OCI-LY1 (cell line): ENCODE measurements around the gene GRK4.
"Not testable (repeated sequence)": the region's sequence is repeated elsewhere in the genome, so short reads cannot be mapped to it uniquely, and the experiment has no call there.

Experiments used
- H2AFZ ChIP-seq: fragments of 200-600 bp; sonication (generic), shearing (Covaris generic); 2 replicates; pipeline ENCODE4 v1.6.0; 2014; ENCODE audit warnings: antibody characterized with exemption, mild to moderate bottlenecking, low read length
- H3F3A ChIP-seq: fragments of 200-600 bp; sonication (generic), shearing (Covaris generic); 2 replicates; pipeline ENCODE4 v1.6.0; 2014; ENCODE audit warnings: mild to moderate bottlenecking, antibody characterized with exemption, low read length, moderate library complexity; ENCODE audit not compliant: insufficient read depth
- H3K27ac ChIP-seq: fragments of 200-600 bp; sonication (generic); 2 replicates; pipeline ENCODE4 v1.5.1; 2014; ENCODE audit warnings: low read length, mixed run types, mild to moderate bottlenecking, low read depth; ENCODE audit not compliant: poor library complexity, severe bottlenecking
- H3K27me3 ChIP-seq: fragments of 200-600 bp; sonication (generic); 2 replicates; pipeline ENCODE4 v1.6.0; 2014; ENCODE audit warnings: antibody characterized with exemption, mild to moderate bottlenecking, low read length, moderate library complexity; ENCODE audit not compliant: insufficient read depth
- H3K36me3 ChIP-seq: fragments of 200-600 bp; sonication (generic); 2 replicates; pipeline ENCODE4 v1.6.1; 2014; ENCODE audit warnings: mild to moderate bottlenecking, antibody characterized with exemption, low read length, moderate library complexity, mixed read lengths; ENCODE audit not compliant: insufficient read depth
- H3K4me1 ChIP-seq: fragments of 200-600 bp; sonication (generic); 2 replicates; pipeline ENCODE4 v1.5.1; 2014; ENCODE audit warnings: mild to moderate bottlenecking, low read length, moderate library complexity; ENCODE audit not compliant: insufficient read depth, severe bottlenecking
- H3K4me2 ChIP-seq: fragments of 200-600 bp; sonication (generic), shearing (Covaris generic); 2 replicates; pipeline ENCODE4 v1.6.1; 2014; ENCODE audit warnings: low read length
- H3K4me3 ChIP-seq: fragments of 200-600 bp; sonication (generic); 2 replicates; pipeline ENCODE4 v1.5.1; 2014; ENCODE audit warnings: low read length, low read depth, mild to moderate bottlenecking, mixed read lengths; ENCODE audit not compliant: poor library complexity, severe bottlenecking
- H3K79me2 ChIP-seq: fragments of 200-600 bp; shearing (Covaris generic); 2 replicates; pipeline ENCODE4 v1.6.1; 2016; ENCODE audit warnings: mixed run types, low read length, mixed read lengths; ENCODE audit not compliant: insufficient read depth
- H3K9ac ChIP-seq: fragments of 200-600 bp; sonication (generic), shearing (Covaris generic); 2 replicates; pipeline ENCODE4 v1.6.1; 2014; ENCODE audit warnings: mild to moderate bottlenecking, low read length, mixed read lengths
- H3K9me2 ChIP-seq: fragments of 200-600 bp; sonication (generic), shearing (Covaris generic); 2 replicates; pipeline ENCODE4 v1.6.1; 2014; ENCODE audit warnings: low read depth, mild to moderate bottlenecking, low read length, mixed read lengths
- H3K9me3 ChIP-seq: fragments of 200-600 bp; shearing (Covaris generic); 2 replicates; pipeline ENCODE4 v1.6.1; 2014; ENCODE audit warnings: low read length, mixed read lengths
- H4K20me1 ChIP-seq: fragments of 200-600 bp; sonication (generic), shearing (Covaris generic); 2 replicates; pipeline ENCODE4 v1.6.0; 2016; ENCODE audit warnings: mild to moderate bottlenecking, low read length; ENCODE audit not compliant: insufficient read depth
- CTCF ChIP-seq: fragments of 200-600 bp; sonication (generic), shearing (Covaris generic); IDR thresholded peaks from 2 replicates; pipeline ENCODE4 v1.5.1; 2017; ENCODE audit warnings: mild to moderate bottlenecking, antibody characterized with exemption, low read length, moderate library complexity, mixed read lengths
- EZH2 ChIP-seq: fragments of 200-600 bp; sonication (generic), shearing (Covaris generic); IDR thresholded peaks from 2 replicates; pipeline ENCODE4 v1.8.0; 2017; ENCODE audit warnings: borderline replicate concordance, mixed run types, mild to moderate bottlenecking, antibody characterized with exemption, low read length, moderate library complexity, mixed read lengths

The GRK4 gene

GRCh38 chr4:2943364-2944090, 19.8 kb upstream of the GRK4 start:
- no peaks in the 10 kb centered on the region for H4K20me1 ChIP-seq
- H3K9me3 ChIP-seq = no peaks in the 10 kb centered on the region
- H3K9me2 ChIP-seq = no peaks in the 10 kb centered on the region
- H3K27me3 ChIP-seq = no peaks in the 10 kb centered on the region
- no peaks in the 10 kb centered on the region for H3K79me2 ChIP-seq
- no peak overlapping the region for H3K9ac ChIP-seq
- H3K36me3 ChIP-seq = peaks cover 82% of the 10 kb centered on the region
- TF ChIP-seq EZH2 (no peak), CTCF (no peak)
- no peak overlapping the region for H3K4me2 ChIP-seq
- no peak overlapping the region for H3K27ac ChIP-seq
- H3K4me3 ChIP-seq = no peak overlapping the region
- peaks cover 13% of the 10 kb centered on the region for H3K4me1 ChIP-seq
- no peaks in the 10 kb centered on the region for H3F3A ChIP-seq
- no peak overlapping the region for H2AFZ ChIP-seq

GRCh38 chr4:2944091-2944482, 19.3 kb upstream of the GRK4 start:
- Histone ChIP-seq H3K4me1 (peaks cover 13% of the 10 kb centered on the region), H3K9ac (no peak overlapping the region), H3K4me2 (no peak overlapping the region), H3F3A (no peaks in the 10 kb centered on the region), H3K36me3 (peaks cover 82% of the 10 kb centered on the region), H3K79me2 (no peaks in the 10 kb centered on the region), H3K9me3 (no peaks in the 10 kb centered on the region), H3K9me2 (no peaks in the 10 kb centered on the region), H3K27me3 (no peaks in the 10 kb centered on the region), H2AFZ (no peak overlapping the region), H4K20me1 (no peaks in the 10 kb centered on the region), H3K4me3 (no peak overlapping the region), H3K27ac (no peak overlapping the region)
- TF ChIP-seq EZH2 (no peak), CTCF (no peak)

- no peak for TF ChIP-seq EZH2
- no peak for TF ChIP-seq CTCF
- no peaks in the 10 kb centered on the region for H3K79me2 ChIP-seq
- H2AFZ ChIP-seq = no peak overlapping the region
- H3K9me3 ChIP-seq = no peaks in the 10 kb centered on the region
- no peaks in the 10 kb centered on the region for H4K20me1 ChIP-seq
- H3F3A ChIP-seq = no peaks in the 10 kb centered on the region
- H3K27ac ChIP-seq = no peak overlapping the region
- H3K9ac ChIP-seq = no peak overlapping the region
- peaks cover 80% of the 10 kb centered on the region for H3K36me3 ChIP-seq
- no peaks in the 10 kb centered on the region for H3K9me2 ChIP-seq
- no peak overlapping the region for H3K4me3 ChIP-seq
- no peak overlapping the region for H3K4me2 ChIP-seq
- H3K27me3 ChIP-seq = no peaks in the 10 kb centered on the region
- peaks cover 13% of the 10 kb centered on the region for H3K4me1 ChIP-seq
Measured at GRCh38 chr4:2944586-2945526, 18.5 kb upstream of the GRK4 start.

- not testable (repeated sequence) for H3K9ac ChIP-seq, H3K4me2 ChIP-seq, H3K9me3 ChIP-seq, H3K9me2 ChIP-seq, H3K79me2 ChIP-seq, H3K27me3 ChIP-seq, H3K4me3 ChIP-seq, H3F3A ChIP-seq, H3K27ac ChIP-seq, H4K20me1 ChIP-seq, H2AFZ ChIP-seq
- H3K4me1 ChIP-seq = peaks cover 13% of the 10 kb centered on the region
- H3K36me3 ChIP-seq = peaks cover 80% of the 10 kb centered on the region
Measured at GRCh38 chr4:2945619-2946604, 17.5 kb upstream of the GRK4 start.
